ENCODE data around the gene DLGAP4.
"Not testable (repeated sequence)": the region's sequence is repeated elsewhere in the genome, so short reads cannot be mapped to it uniquely, and the experiment has no call there.

The DLGAP4 gene

DNA sequence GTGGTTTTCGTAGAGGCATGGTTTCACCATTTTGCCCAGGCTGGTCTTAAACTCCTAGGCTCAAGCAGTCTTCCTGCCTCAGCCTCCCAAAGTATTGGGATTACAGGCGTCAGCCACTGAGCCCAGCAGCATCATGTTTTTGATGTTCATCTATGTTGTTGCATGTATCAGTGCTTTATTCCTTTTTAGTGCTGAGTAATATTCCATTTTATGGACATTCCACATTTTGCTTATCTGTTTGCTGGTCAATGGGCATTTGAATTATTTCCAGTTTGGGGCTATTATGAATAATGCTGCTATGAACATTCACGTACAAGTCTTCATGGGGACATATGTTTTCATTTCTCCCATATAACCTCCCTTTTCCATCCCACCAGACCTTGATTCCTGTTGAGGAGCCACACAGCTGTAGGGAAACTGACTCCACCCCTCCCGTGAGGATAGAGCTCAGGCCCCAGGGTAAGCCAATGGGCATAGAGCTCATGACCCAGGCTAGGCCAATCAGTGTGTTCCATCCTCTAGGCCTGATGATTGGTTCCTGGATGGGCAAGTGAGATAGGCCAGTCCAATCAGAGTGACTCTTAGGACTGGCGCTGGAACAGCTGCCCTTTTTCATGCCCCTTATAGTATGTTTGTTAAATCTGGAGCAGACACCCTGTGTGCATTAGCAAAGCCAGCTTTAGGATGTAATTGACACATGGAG lies 49.5 kb downstream of the DLGAP4 start:
- DNase-seq (ENCODE audit: low spot score) = no peak

DNA sequence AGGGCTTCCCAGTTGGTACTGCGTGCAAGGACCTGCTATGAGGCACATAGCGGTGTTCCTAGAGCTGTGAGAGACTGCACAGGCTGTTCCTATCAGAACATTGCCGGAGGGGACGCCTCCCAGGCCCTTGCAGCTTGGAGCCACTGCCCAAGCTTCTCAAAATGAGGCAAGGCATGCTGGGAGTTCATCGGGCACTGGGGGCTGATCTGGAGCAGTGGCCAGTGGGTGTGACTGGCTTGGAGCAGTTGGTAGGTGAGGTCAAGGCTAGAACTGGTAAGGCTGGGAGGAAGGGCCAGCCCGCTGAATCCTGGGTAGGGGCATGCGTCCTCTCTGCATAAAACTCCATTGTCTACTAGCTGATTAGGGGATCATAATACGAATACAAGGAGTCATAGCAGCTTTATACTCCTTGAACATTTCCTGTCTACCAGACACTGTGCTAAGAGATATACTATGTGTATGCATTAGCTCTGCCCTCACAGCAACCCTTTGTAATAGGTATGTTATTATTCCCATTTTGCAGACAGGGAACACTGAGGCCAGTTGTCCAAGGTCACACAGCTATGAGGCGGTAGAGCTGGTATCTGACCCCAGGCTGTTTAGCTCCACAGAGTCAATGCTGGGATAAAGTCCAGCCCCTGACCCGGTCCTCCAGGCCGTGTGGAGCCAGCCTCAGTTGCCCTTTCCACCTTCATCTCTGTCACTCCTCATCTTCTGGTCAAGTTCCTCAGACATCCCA lies 53.7 kb downstream of the DLGAP4 start:
- no peak for DNase-seq (ENCODE audit: low spot score)

DNA sequence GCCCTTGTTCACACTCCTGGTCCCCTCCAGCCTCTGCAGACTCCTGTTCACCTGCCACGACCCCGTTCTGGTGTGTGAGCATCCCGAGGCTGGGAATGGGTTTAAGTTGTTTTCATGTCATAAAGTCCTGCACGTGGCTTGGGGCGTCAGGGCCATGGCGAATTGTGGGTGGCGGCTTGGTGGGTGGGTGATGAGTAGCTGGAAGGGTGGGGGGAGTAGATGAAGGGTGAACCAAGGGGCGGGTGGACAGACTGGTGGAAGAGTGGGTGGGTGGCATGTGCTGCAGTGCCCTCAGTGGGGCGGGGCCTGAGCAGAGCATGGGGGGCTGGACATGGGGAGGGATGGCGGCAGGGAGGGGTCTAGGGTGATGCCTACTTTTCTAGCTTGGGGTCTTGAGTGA lies 54.3 kb downstream of the DLGAP4 start:
- DNase-seq (ENCODE audit: low spot score) = no peak

DNA sequence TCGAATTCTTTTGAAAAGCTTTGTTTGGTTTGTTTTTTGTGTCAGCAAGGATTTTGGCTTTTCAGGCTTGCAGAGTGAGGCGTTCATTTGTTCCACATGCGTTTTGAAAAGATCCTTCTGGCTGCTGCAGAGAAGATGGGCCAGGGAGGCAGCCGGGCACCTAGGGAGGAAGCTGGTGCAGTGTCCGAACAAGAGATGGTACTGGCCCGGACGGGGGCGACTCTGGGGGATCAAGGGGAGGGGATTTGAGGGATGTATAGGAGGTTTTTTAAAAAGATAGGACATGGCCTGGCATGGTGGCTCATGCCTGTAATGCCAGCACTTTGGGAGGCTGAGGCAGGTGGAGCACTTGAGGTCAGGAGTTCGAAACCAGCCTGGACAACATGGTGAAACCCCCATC lies 55.3 kb downstream of the DLGAP4 start:
- DNase-seq (ENCODE audit: low spot score) = no peak

DNA sequence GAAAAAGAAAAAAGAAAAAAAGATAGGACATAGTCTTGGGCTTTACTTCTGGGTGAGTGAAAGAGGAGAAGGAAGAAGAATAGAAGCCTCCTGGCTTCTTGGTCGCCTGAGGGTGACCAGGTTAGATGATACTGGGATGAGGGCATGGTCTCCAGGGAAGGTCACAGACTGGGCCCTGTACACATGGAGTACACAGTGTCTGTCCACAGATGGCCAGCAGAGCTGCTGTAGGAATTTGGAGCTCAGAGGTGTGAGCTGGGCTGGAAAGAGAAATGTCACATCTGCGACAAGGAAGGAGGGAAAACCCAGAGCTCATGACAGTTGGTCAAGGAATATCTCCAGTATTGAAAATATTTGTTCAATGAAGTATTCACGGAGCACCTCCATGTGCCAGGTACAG lies 56.1 kb downstream of the DLGAP4 start:
- no peak for DNase-seq (ENCODE audit: low spot score)

- DNase-seq (ENCODE audit: low spot score) = no peak
Measured at GRCh38 chr20:36362978-36363713, 57.0 kb downstream of the DLGAP4 start.

DNA sequence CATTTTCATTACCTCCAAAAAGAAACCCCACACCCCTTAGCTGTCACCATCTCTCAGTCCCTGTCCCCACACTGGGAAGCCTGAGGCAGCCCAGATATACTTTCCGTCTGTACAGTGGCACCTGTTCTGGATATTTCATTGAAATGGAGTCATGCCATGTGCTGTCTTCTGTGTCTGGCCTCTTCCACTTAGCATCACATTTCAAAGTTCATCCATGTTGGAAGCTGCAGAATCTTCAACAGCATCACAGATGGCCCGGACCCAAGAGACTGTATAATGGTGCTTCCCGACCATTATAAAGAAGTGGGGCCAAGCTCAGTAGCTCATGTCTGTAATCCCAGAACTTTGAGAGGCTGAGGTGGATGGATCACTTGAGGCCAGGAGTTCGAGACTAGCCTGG lies 58.4 kb downstream of the DLGAP4 start:
- no peak for DNase-seq (ENCODE audit: low spot score)

DNA sequence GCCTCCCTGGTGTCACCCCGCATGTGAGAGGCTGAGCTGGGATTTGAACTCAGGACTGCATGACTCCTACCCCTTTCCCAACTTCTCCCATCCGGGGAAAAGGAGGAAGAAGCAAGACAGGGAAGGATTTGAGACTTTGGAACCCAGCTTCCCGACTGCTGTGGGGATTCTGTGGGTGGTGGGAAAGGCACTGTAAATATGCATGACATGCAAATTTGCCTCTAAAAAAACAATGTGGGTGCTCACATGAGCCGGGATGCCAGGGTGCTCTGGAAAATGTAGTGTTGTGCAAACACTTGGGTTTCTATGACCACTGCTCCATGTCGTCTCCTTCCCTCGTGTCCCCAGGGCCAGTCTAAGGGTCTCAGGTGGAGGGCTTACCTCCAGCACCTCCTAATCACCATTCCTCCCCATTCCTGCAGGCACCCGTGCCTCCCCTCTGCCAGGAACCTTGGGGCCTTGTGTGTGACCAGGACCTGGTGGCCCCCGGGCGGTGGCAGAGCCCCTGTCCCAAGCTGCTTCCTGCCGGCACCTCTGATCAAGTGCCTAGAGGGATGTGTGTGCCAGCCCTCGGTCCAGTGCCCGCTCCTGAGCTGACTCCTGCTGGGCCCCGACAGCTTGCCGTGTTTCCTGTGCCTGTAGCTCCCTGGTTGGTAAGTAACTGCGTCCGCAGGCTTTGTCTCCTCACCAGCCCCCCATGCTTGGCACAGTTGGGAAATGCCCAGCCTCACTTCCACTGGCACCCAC lies 60.7 kb downstream of the DLGAP4 start:
- DNase-seq (ENCODE audit: low spot score) = no peak

- DNase-seq (ENCODE audit: low spot score) = no peak
Measured at GRCh38 chr20:36367370-36367745, 61.2 kb downstream of the DLGAP4 start.

- DNase-seq (ENCODE audit: low spot score) = no peak
Measured at GRCh38 chr20:36367907-36368799, 62.0 kb downstream of the DLGAP4 start.

DNA sequence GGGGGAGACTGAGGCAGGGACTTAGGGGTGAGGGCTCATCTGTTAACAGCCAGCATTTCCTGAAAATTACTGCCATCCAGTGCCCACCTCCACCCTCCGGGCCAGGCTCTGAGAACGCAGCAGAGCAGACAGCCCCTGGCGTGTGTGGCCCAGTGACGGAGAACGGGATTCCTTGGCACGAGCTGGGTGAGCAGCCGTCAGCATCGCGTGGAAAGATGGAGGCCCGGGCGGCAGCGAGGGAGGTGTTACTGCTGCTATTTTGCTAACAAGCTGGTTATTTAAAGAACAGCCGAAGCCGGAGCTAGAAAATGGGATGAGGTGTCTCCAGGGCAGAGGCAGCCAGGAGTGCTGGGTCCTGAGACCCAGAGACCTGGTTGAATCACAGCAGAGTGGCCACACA lies 62.7 kb downstream of the DLGAP4 start:
- no peak for DNase-seq (ENCODE audit: low spot score)

- no peak for DNase-seq (ENCODE audit: low spot score)
Measured at GRCh38 chr20:36369739-36370138, 63.6 kb downstream of the DLGAP4 start.

DNA sequence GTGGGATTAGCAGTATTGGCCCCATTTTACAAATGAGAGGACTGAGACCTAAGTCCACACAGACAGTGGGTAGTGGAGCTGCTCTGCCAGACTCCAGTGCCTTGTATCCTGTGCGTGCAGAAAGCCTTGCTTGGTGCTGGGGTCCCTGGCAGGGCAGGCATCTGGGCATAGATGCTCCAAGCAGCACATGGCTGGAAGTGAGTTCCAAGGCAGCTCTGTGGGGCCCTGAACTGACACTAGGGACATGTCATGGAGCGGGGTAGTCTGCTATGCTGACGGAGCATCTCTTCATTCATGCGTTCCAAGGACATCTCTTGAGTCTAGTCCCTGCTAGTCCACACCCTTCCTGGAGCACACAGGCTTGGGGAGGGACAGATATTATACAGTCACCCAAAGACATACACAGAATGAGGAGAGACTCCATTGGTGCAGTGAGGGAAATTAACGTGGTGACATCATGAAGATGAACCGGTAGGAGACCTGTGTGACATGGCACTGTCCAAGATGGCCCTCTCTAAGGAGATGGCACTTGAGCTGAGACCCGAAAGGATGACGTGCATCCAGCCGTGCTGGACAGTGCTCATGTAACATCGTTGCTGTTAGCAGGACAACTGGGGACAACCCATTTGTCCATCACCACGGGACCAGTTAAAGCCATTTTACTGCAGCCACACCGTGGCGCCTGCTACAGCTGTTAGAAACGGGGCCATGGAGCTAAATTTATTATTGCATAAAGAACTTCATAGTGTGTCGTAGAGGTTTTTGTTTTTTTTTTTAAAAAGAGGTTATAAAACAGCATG lies 65.1 kb downstream of the DLGAP4 start:
- DNase-seq (ENCODE audit: low spot score) = no peak

DNA sequence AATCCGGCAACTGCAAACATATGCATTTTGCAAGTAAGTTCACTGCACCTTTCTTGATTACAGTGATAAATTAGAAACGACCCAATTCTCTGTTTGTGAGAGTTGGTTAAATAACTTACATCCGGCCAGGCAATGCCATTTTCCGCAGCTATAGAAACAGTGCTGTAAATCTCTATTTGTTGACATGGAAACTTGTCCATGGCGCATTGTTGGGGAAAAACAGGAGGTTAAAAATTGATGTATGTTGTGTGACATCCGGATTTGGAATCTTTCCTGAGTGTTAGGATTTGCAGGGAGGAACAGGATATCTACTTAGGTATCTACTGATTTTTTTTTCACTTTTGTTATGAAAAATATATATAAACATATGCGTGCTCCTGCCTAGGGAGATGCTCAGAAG lies 66.5 kb downstream of the DLGAP4 start:
- DNase-seq (ENCODE audit: low spot score) = no peak

DNA sequence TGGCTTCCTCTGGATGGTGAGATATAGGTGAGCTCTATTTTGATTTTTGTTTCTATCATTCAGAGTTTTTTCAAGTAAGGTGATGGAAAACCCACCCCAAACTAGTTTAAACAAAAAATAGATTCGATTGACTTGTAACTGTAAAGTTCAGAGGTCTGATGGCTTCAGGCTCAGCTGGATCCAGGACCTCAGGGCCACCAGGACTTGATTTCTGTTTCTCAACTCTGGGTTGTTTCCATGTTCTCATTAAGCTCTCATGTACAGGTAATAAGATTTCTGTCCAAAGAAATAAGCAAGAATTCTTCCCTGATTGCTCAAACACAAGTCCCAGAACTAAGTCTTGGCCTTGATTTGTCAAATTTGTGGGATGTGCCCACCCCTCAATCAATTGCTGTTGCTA lies 67.0 kb downstream of the DLGAP4 start:
- no peak for DNase-seq (ENCODE audit: low spot score)

- DNase-seq (ENCODE audit: low spot score) = no peak
Measured at GRCh38 chr20:36374995-36375394, 68.9 kb downstream of the DLGAP4 start.

DNA sequence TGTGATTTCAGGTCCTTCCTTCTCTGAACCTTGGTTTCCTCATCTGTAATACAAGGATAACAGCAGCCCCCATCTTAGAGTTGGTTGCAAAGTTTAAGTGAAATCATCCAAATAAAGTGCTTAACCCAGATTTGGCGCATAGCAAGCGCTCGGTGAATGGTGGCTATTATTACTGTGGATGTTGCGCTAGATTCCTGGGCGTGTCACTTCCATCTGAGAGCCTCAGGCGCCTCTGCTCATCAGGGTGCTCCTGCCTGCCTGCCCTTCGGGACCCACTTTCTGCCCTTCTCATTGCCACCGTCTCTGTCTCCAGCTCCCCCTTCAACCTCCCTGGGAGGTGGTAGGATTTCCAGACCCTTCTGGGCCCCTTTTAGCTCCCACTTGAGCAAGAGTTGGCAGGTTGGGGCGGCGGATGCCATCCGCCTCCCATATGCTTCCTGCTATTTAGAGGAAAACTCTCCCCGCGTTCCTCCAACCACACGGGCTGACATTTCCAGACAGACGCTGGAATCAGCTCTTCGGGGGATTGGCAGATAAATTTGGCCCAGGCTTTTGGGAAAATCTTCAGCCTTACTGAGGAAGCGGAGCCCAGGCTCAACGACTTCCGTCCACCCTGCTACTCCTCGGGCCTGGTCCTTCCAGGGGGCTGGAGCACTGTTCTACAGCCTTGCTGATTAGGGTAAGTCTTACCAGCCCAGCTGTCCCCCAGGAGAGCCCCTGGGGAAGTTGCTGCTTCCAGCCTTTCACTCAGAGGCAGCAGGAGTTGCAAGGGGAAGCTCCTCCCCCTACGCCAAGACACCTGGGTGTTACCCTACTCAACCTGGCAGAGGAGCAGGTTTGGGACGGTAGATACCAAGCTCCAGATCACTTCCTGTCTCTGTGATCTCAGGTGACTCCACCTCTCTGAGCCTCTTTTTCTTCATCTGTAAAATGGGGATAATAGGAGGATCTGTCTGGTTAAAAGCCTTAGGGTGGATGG lies 71.5 kb downstream of the DLGAP4 start:
- DNase-seq (ENCODE audit: low spot score) = no peak

GRCh38 chr20:36378686-36379085 lies 72.5 kb downstream of the DLGAP4 start:
- no peak for DNase-seq (ENCODE audit: low spot score)

DNA sequence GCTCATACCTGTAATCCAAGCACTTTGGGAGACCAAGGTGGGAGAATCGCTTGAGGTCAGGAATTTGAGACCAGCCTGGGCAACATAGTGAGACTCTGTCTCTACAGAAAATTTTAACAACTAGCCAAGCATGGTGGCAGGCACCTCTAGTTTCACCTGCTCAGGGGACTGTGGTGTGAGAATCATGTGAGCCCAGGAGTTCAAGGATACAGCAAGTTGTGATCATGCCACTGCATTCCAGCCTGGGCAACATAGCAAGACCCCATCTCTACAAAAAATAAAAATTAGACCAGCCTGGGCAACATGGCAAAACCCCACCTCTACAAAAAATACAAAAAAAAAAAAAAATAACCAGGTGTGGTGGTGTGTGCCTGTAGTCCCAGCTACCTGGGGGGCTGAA lies 73.8 kb downstream of the DLGAP4 start:
- DNase-seq (ENCODE audit: low spot score) = not testable (repeated sequence)
